RCC 7860 (cell line): Measurements from ENCODE around the gene DTL.
A peak's percentile ranks its signal among the peaks of the same experiment; 100 is the strongest.
"Not testable (repeated sequence)": the region's sequence is repeated elsewhere in the genome, so short reads cannot be mapped to it uniquely, and the experiment has no call there.

ENCODE experiments used
- DNase-seq: peaks from one replicate; pipeline ENCODE4 v3.0.0-alpha.2; 2015; ENCODE audit warnings: low spot score
- FAIRE-seq: peaks from 2 replicates; lab custom pipeline; 2012; peaks lifted over from hg19 to GRCh38; lab: Jason Lieb, UNC

Gene DTL, protein sequence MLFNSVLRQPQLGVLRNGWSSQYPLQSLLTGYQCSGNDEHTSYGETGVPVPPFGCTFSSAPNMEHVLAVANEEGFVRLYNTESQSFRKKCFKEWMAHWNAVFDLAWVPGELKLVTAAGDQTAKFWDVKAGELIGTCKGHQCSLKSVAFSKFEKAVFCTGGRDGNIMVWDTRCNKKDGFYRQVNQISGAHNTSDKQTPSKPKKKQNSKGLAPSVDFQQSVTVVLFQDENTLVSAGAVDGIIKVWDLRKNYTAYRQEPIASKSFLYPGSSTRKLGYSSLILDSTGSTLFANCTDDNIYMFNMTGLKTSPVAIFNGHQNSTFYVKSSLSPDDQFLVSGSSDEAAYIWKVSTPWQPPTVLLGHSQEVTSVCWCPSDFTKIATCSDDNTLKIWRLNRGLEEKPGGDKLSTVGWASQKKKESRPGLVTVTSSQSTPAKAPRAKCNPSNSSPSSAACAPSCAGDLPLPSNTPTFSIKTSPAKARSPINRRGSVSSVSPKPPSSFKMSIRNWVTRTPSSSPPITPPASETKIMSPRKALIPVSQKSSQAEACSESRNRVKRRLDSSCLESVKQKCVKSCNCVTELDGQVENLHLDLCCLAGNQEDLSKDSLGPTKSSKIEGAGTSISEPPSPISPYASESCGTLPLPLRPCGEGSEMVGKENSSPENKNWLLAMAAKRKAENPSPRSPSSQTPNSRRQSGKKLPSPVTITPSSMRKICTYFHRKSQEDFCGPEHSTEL

GRCh38 chr1:212035123-212035834 is at the start of gene DTL, which contains the start of gene INTS7:
DTL (plus strand) TSS chr1:212035748; CDS start chr1:212035891, 143 bp downstream.
INTS7 (minus strand) TSS chr1:212035557; CDS start chr1:212035437, 120 bp downstream.
- peak; percentile 98 for DNase-seq
- FAIRE-seq, result peak; percentile 92

DNA sequence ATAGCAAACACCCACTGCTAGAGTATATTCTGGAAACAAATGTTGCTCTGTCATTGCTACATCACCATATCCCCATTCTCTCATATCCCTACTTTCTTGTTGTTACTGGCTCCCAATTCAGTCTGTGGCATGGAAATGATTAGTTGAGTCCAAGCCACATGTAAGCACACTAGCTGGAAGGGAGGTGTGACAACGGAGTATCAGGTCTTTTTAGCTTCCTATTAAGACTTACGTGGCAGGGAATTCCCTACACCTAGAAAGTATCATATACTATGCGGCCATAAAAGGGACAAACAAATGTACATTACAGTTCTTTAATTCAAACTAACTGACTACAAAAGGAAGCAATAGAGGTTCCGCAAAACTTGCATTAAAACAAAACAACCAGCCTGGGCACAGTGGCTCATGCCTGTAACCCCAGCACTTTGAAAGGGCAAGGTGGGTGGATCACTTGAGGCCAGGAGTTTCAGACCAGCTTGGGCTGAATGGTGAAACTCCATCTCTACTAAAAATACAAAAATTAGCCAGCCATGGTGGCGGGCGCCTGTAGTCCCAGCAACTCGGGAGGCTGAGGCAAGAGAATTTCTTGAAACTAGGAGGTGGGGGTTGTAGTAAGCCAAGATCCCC is 48.8 kb upstream of the DTL start:
- no peak for FAIRE-seq
- DNase-seq, result no peak

GRCh38 chr1:211991695-211992094 is 43.9 kb upstream of the DTL start:
- no peak for DNase-seq
- no peak for FAIRE-seq

DNA sequence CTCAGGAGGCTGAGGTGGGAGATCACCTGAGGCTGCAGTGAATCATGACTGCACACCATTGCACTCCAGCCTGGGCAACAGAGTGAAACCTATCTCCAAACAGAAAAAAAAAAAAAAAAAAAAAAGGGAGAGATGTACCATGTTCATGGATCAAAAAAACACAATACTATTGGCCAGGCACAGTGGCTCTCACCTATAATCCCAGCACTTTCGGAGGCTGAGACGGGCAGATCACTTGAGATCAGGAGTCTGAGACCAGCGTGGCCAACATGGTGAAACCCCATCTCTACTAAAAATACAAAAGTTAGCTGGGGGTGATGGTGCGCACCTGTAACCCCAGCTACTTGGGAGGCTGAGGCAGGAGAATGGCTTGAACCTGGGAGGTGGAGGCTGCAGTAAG is 38.1 kb upstream of the DTL start:
- not testable (repeated sequence) for DNase-seq, FAIRE-seq

DNA sequence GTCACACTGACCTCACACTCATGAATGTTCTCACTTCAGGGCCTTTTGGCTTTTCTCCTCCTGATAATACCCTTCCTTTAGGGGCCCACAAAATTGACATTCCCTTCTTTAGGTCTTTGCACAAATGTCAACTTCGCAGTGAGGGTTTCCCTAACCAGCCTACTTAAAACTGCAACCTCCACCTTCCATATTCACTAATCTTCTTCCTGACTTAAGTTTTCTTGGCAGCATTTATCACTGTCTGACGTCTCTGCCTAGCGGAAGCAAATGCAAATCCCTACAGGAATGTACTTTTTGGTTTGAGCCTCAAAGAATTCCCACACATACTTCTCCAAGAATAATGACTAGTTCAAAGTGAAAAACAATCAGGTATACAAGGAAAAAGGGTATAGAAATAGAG is 33.0 kb upstream of the DTL start:
- DNase-seq (no peak), FAIRE-seq (no peak)

DNA sequence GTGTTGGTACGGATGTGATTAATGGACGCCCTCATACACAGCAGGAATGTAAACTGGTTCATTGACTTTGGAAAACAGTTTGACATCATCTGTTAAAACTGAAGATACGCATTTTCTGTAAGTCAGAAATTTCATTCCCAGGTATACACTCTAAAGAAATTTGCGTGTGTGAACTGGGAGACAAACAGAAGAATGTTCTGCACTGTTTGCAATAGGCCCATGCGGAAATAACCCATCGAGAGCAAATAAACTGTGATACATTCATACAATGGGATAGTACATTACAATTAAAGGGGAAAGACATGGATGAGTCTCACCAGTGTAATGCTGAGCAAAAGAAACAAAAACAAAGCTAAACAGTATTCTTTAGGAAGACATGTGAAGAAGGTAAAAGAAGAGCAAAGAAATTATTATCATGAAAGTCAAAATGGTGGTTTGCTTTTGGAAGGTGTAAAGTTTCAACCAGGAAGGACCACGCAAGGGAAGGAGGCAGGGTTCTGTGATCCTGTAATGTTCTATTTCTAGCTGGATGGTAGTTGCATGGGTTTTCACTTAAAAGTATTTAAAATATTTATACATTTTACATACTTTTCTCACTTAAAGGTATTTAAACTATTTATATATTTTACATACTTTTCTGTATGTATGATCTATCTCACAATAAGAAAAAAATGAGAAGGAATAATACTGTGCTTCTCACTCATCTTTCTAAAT is 30.5 kb upstream of the DTL start:
- FAIRE-seq, result no peak
- no peak for DNase-seq

GRCh38 chr1:212007178-212007577 is 28.4 kb upstream of the DTL start:
- DNase-seq (no peak), FAIRE-seq (no peak)

- FAIRE-seq, result no peak
- no peak for DNase-seq
Measured at GRCh38 chr1:212007886-212008285, 27.7 kb upstream of the DTL start.

GRCh38 chr1:212009561-212009960 is 26.0 kb upstream of the DTL start:
- no peak for DNase-seq
- FAIRE-seq, result no peak

DNA sequence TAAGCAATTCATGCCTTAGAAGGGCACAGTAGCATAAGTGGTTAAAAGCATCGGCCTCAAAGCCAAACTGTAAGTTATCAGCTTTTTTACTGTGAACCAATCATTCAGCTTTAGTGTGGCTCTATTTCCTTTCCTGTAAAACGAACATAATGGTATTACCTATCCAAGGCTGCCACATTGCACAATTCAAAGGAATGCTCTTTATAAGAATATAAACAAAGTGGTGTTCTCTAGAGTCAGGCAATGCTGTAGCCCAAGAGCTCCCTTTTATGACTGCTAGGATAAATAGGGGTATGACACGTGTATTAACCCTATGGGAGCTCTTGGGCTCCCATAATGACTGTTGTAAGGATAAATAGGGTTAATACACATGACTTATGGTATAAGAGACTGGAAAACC is 25.5 kb upstream of the DTL start:
- no peak for FAIRE-seq
- no peak for DNase-seq

- DNase-seq (peak; percentile 58), FAIRE-seq (peak; percentile 69)
Measured at GRCh38 chr1:212012034-212012740, 23.4 kb upstream of the DTL start.

DNA sequence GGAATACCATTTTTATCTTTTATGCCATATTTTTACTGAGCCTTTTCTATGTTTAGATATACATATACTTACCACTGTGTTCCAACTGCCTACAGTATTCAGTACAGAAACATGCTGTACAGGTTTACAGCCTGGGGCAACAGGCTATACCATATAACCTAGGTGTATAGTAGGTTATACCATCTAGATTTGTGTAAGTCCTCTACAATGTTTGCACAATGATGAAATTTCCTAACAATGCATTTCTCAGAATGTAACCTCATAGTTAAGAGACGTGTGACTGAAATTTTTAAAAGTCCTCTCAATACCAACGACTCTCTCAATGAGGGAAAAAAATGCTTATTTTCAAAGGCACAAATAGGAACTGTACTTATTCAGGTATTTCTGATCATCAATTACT is 21.9 kb upstream of the DTL start:
- FAIRE-seq (no peak), DNase-seq (no peak)

DNA sequence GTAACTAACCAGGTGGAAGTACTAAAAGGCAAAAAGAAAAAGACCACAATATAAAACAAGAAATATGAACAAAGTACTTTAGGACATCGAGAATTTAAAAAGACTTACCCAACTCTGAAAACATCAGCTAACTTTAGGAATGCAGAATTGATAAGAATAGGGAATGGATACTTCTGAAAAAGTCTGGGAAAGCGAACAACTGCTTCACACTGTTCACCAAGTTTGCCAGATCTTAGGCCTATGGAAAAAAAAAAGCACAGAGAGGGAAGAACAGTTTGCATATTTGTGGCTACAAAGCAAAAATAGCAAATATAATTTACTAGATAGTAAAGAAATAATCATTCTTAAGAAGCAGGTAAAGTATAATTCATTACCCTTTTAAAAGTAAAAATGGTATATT is 14.6 kb upstream of the DTL start:
- DNase-seq (no peak), FAIRE-seq (no peak)

GRCh38 chr1:212021563-212021962 is 14.0 kb upstream of the DTL start:
- DNase-seq (no peak), FAIRE-seq (no peak)

DNA sequence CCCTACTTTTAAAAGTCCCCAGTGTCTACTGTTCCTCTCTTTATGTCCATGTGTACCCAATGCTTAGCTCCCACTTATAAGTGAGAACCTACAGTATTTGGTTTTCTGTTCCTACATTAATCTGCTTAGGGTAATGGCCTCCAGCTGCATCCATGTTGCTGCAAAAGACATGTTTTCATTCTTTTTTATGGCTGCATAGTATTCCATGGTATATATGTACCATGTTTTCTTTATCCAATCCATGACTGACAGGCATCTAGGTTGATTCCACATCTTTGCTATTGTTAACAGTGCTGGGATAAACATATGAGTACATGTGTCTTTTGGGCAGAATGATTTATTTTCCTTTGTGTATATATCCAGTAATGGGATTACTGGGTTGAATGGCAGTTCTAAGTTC is 12.6 kb upstream of the DTL start:
- not testable (repeated sequence) for DNase-seq, FAIRE-seq

DNA sequence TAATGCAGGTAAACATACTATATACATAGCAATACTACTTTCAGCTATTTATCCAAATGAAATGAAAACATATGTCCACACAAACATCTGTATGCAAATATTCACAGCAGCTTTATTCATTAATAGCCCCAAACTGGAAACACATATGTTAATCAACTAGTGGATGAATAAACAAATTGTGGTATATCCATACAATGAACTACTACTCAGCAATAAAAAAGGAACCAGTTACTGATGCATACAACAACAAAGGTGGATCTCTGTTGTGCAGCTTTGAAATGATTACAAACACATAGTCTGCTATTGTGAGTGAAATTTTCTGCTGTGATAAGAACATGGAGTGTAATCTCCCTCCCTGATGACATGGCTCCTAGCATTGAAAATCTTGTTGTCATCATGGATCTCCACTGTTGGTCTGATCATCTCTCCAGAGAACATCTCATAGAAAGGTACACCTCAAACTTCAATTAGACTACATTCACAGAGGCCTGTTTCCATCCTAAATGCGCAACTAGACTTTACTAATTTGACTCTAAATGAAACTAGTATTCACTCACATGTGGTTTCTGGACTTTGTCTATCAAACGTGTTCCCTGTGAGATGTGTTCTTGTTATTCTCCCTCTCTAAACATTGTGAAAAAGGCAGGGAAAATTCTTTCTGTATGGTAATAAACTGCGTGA is 10.9 kb upstream of the DTL start:
- DNase-seq (no peak), FAIRE-seq (no peak)

DNA sequence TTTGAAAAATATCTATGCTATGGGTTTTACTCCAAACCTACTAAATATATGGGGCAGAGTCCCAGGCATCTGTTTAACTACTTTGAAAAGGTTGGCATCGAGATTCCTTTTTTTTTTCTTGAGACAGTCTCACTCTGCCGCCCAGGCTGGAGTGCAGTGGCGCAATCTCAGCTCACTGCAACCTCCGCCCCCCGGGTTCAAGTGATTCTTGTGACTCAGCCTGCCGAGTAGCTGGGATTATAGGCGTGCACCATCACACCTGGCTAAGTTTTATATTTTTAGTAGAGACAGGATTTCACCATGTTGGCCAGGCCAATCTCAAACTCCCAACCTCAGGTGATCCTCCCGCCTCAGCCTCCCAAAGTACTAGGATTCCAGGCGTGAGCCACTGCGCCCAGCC is 7.8 kb upstream of the DTL start:
- DNase-seq, result not testable (repeated sequence)
- peak; percentile 68 for FAIRE-seq

GRCh38 chr1:212030936-212031528 is 4.5 kb upstream of the DTL start:
- DNase-seq (peak; percentile 68), FAIRE-seq (peak; percentile 82)
